ENCODE data around the gene DMRTB1. TPM values are rescaled to one million over a fixed set of nuclear protein-coding genes. Genes with fewer than 3 reads are reported as not detected.

DMRTB1 gene
- not detected in 2 replicates for total RNA-seq

DNA sequence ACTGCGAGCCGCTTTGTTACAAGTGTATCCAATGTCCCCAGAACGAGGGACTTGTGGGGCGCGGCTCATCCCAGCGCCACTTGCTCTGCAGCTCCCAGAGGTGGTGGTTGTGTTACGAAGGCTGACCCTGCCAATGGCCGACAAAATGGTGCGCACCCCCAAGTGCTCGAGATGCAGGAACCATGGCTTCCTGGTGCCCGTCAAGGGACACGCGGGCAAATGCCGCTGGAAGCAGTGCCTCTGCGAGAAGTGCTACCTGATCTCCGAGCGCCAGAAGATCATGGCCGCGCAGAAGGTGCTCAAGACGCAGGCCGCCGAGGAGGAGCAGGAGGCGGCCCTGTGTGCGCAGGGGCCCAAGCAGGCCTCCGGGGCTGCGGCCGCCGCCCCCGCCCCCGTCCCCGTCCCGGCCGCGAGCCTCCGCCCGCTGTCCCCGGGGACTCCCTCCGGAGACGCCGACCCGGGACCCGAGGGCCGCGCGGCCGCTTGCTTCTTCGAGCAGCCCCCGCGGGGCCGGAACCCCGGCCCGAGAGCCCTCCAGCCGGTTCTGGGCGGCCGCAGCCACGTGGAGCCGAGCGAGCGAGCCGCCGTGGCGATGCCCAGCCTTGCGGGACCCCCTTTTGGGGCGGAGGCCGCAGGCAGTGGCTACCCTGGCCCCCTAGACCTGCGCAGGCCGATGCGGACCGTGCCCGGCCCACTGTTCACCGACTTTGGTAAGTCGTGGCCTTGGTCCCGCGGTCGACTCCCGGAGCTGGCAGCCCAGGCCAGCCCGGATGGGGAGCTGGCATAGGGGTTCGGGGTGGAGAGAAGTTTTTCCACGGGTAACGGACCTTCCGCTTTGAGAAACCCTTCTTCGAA, at the start of gene DMRTB1:
DMRTB1 (plus strand) TSS at position 79 of the 855 bp plus-strand sequence; CDS start at position 134, 55 bp downstream.

Other genes with a start within 250 kb of the DMRTB1 start
- 55.7 and 74.3 TPM in 2 replicates for gene CZIB, start 238.8 kb upstream of the DMRTB1 start, total RNA-seq
- gene MAGOH, start 220.9 kb upstream of the DMRTB1 start, total RNA-seq: 13.6 and 32.4 TPM in 2 replicates
- 3.3 and 16.3 TPM in 2 replicates for gene LRP8, start 131.3 kb upstream of the DMRTB1 start, total RNA-seq